HPDE6-E6E7 (cell line): ENCODE data around the gene ACOXL.

Experiments
- DNase-seq: peaks from one replicate; pipeline ENCODE4 v3.0.0; 2011; ENCODE audit warnings: missing footprints; ENCODE audit errors: extremely low spot score

Gene ACOXL

GRCh38 chr2:110794390-110794789 is 62.0 kb downstream of the ACOXL start:
- DNase-seq: no peak

GRCh38 chr2:110794951-110795350 is 62.6 kb downstream of the ACOXL start:
- no peak for DNase-seq

GRCh38 chr2:110796716-110797301 is 64.4 kb downstream of the ACOXL start:
- no peak for DNase-seq

- DNase-seq: no peak
Observed at GRCh38 chr2:110799376-110799775, 67.0 kb downstream of the ACOXL start.

GRCh38 chr2:110800611-110801402 is 68.4 kb downstream of the ACOXL start:
- no peak for DNase-seq

GRCh38 chr2:110802208-110802932 is 70.0 kb downstream of the ACOXL start:
- no peak for DNase-seq

GRCh38 chr2:110804433-110804832 is 72.1 kb downstream of the ACOXL start:
- no peak for DNase-seq

- DNase-seq: no peak
Observed at GRCh38 chr2:110804915-110805314, 72.5 kb downstream of the ACOXL start.

GRCh38 chr2:110805894-110806452 is 73.6 kb downstream of the ACOXL start:
- no peak for DNase-seq

- DNase-seq: no peak
Observed at GRCh38 chr2:110807522-110807921, 75.1 kb downstream of the ACOXL start.

- no peak for DNase-seq
Observed at GRCh38 chr2:110810404-110810803, 78.0 kb downstream of the ACOXL start.

GRCh38 chr2:110812726-110813645 is 80.6 kb downstream of the ACOXL start:
- DNase-seq: no peak

- no peak for DNase-seq
Observed at GRCh38 chr2:110813896-110814295, 81.5 kb downstream of the ACOXL start.

- no peak for DNase-seq
Observed at GRCh38 chr2:110815938-110816337, 83.6 kb downstream of the ACOXL start.

GRCh38 chr2:110816404-110817365 is 84.3 kb downstream of the ACOXL start:
- peak; percentile 22 for DNase-seq

GRCh38 chr2:110818767-110819481 is 86.6 kb downstream of the ACOXL start:
- no peak for DNase-seq

- no peak for DNase-seq
Observed at GRCh38 chr2:110819711-110820110, 87.3 kb downstream of the ACOXL start.

GRCh38 chr2:110820128-110820527 is 87.8 kb downstream of the ACOXL start:
- no peak for DNase-seq

GRCh38 chr2:110823165-110823564 is 90.8 kb downstream of the ACOXL start:
- no peak for DNase-seq

GRCh38 chr2:110827511-110827910 is 95.1 kb downstream of the ACOXL start:
- no peak for DNase-seq
